Fibroblast of gingiva (primary cell): Measurements from ENCODE around the gene P2RX6.
"Not testable (repeated sequence)": the region's sequence is repeated elsewhere in the genome, so short reads cannot be mapped to it uniquely, and the experiment has no call there.

ENCODE experiments used
- DNase-seq: peaks from one replicate; pipeline ENCODE4 v3.0.0-alpha.2; 2011; ENCODE audit warnings: low read depth

The P2RX6 gene

DNA sequence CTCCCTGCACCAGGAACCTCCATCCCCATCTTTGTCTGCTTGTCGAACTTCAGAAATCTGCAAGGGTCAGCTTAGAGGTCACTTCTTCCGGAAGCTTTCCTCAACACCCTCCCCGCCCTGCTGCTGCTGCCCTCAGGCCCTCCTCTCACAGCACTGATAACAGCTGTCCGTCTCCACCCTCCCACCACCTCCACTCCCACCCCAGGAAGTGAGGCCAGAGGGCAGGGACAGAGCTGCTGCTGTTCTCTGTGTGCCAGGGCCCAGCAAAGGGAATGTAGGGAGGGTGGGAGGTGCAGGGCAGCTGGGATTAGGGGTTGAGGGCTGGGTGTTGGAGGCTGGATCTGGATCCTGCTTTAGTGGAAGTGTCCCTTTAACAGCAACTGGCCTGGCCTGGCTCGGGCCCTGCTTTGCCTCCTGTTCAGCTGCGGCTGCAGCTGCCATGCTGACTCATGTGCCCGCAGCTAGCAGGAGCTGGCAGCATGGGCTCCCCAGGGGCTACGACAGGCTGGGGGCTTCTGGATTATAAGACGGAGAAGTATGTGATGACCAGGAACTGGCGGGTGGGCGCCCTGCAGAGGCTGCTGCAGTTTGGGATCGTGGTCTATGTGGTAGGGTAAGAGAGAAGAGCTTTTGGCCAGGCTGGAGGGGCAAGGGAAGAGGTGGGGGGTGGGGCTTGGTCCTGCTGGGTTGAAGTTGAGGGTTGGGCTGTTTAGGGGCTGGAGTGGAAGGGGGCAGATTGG is at the start of gene P2RX6:
TSS of gene P2RX6 (plus strand) at position 440 of the 740 bp plus-strand sequence. CDS start at position 450, 10 bp downstream.
- DNase-seq = peak; percentile 42

DNA sequence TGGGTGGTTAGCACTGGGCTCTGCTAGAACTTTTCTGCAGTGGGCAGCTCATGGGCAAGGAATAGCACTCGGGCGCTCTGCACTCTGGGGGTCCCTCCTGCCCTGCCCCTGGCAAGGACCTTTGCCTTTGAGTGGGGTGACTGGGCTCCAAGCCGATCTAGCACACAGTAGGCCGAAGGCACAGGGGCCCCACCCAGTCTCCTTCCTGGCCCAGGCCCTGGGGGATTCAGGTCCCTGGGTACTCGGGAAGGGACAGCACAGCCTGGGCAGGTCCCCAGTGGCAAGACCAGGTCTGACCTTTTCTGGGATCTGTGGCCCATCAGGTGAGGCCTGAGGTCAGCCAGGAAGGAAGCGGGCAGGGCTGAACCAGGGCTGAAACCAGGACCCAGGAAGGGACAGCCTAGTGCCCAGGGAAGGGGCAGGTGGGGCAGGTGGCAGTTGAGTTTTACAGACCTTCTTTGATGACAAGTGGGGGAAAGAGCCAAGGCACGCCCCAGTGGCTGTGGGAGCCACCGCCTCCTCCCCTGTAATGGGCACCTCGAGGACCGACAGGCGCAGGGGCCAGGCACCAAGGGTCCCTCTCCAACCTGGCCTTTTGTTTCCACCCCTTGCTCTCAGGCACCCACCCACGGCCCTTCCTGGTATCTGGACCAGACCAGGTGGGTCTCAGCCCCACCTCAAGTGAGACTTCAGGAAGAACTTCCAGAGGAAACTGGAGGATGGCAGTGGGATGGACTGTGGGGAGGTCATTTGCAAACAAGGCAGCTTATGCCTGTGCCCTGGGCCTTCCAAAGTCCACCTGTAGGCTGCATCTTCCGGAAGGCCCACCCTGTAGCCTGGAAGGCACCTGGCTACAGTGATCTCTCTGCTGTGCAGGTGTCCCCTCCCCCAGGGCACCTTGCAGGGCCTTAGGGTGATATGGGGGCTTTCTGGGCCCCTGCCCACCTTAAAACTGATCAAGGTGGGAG is 48.8 kb upstream of the P2RX6 start:
- no peak for DNase-seq

DNA sequence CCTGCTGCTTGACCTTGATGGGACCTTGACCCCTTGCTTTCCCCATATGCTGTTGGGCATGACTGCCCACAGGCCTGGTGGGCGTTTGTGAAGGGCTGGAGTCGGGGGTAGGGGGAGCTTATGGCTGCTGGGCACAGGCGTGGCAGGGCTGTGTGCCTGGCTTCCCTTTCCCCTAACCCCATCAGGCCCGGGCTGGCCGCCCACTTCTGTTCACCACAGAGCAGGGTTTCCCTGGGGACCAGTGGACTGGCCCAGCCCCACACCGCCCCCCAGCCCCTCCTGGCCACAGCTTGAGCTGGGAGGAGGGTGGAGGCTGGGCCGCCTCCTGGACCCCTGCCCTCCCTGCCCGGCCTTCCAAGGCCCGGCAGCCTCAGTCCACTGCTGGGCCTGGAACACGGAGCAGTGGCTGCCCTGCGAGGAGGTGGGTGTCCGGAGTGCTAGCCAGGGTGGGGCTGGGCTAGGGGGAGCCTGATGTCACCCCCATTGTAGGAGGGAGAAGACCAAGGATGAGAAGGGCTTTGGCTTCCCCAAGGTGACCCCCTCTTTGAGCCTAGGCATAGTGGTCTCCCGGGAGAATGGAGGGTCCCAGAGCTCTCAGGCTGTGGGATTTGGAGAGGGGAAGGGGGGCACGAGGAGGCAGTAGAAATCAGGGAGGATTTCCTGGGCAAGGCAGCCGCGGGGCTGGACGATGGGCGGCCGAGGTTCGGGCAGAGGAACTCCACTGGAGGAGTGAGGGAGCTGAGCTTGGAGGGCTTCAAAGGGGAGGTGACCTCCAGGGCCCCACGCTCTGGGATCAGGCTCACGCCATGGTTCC is 47.9 kb upstream of the P2RX6 start, which contains the start of gene AIFM3:
TSS of gene AIFM3 (plus strand) at position 373 of the 814 bp plus-strand sequence. CDS start 690 bp downstream, outside the sequence.
- no peak for DNase-seq

GRCh38 chr22:20967697-20968211 is 47.2 kb upstream of the P2RX6 start:
- no peak for DNase-seq

GRCh38 chr22:20968281-20968977 is 46.5 kb upstream of the P2RX6 start:
- no peak for DNase-seq

DNA sequence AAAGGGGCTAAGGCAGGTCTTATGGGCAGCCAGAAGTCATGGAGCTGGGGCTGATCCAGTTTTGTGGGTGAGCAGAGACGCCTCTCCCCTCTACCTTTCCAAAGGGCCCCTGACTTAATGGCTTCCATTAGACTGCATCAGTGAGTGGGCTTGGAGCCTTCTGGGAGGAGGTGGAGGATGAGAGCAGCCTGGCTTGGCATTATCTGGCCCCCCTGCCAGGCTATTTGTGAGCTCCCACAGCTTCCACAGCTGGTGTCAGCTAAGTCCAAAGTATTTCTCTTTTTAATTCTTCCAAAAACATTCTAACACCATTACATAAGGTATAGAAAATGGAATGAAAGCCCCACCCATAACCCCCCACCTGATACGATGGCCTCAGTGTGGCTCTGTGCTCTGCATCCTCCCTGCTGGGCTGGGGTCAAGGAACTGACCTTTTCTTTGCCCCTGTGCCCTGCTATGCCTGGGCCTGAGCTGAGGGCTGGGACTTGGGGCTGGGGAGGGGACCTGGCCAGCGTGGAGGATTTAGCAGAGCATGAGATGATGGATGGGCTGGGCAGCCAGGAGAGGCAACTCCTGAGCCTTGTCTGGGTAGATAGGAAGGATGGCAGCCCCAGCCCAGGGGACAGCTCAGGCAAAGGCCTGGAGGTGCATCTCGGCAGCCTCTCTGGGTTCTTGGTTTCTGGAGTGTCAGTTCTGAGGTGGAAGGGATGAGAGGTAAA is 43.9 kb upstream of the P2RX6 start:
- no peak for DNase-seq

DNA sequence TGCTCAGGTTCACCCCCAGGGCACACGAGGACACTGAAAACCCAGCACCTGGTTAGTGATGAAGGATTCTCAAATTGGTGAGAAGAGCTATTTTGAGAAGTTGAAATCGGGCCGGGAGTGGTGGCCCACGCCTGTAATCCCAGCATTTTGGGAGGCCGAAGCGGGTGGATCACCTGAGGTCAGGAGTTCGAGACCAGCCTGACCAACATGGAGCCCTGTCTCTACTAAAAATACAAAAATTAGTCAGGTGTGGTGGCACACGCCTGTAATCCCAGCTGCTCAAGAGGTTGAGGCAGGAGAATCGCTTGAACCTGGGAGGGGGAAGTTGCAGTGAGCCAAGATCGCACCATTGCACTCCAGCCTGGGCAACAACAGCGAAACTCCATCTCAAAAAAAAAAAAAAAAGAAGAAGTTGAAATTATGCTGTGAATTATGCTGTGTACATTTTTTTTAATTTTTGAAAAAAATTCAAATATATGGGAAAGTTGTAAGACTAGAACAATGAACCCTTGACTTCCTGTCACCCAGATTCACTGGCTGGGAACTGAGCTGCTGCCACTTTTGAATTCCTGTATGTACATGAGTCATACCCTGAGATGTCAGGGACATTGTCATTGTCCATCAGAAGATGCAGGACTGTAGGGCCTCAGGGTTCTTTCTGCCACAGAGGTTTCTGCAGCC is 42.8 kb upstream of the P2RX6 start:
- DNase-seq = not testable (repeated sequence)

DNA sequence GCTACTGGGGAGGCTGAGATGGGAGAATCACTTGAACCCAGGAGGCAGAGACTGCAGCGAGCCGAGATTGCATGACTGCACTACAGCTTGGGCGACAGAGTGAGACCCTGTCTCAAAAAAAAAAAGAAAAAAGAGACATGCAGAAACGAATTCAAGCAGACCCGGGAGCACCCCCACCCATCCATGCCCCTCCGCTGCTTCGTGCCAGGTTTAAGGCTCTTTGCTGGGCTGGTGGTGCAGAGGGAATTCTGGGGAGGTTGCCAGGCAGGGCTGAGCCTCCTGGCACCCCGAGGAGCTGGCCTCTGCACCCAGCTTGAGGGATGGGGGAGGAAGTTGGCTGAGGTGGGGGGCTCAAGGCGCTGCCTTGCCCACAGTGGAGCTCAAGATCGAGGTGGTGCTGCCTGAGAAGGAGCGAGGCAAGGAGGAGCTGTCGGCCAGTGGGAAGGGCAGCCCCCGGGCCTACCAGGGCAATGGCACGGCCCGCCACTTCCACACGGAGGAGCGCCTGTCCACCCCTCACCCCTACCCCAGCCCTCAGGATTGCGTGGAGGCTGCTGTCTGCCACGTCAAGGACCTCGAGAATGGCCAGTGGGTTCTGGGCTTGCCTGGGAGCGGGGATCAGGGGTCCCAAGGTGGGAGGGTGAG is 41.9 kb upstream of the P2RX6 start:
- DNase-seq = no peak

- no peak for DNase-seq
These were observed 41.2 kb upstream of the P2RX6 start for GRCh38 chr22:20973634-20974286.

- DNase-seq = no peak
These were observed 40.5 kb upstream of the P2RX6 start for GRCh38 chr22:20974336-20974955.

GRCh38 chr22:20975541-20976290 is 39.2 kb upstream of the P2RX6 start:
- no peak for DNase-seq

- no peak for DNase-seq
These were observed 38.6 kb upstream of the P2RX6 start for GRCh38 chr22:20976291-20976877.

DNA sequence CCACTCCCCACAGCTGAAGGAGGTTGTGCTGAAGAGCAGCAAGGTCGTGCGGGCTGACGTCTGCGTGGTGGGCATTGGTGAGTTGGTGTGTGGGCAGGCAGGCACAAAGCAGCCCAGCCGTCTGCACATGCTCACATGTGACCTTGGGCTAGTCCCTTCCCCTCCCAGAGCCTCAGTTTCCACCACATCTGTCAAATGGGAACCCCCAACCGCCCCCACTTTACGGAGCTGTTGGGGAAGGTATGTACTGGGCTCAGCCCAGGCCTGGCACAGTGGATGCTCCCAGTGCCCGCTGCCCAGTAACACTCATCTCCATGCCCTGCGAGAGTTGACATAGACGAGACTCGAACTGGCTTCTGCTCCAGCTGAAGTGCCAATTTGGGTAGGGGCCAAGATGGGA is 37.9 kb upstream of the P2RX6 start:
- no peak for DNase-seq

GRCh38 chr22:20977516-20978170 is 37.3 kb upstream of the P2RX6 start:
- DNase-seq = no peak

GRCh38 chr22:20978419-20978818 is 36.5 kb upstream of the P2RX6 start:
- no peak for DNase-seq

DNA sequence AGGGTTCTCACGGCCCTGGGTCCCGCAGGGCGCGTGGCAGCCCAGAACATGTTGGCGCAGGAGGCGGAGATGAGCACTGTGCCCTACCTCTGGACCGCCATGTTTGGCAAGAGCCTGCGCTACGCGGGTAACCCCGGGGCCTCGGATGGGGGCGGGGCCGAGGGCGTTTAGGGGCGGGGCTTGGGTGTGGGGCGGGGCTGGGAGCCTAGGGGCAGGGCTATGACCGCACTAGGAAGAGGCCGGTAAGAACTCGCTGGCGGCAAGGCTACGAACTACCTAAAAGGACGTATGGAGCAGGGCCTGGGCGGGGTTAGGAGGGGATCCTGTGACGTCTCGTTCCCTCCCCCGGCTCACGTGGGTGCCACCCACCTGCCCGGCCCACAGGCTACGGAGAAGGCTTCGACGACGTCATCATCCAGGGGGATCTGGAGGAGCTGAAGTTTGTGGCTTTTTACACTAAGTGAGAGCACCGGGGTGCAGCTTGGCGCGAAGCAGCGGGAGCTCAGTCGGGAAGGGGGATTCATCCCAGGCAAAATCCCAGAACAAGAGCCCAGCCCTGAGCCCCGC is 35.6 kb upstream of the P2RX6 start:
- DNase-seq = peak; percentile 74
